Right lobe of liver (tissue), 6 donors: ENCODE results near the gene SYVN1. TPM values are rescaled to one million over a fixed set of nuclear protein-coding genes. Genes with fewer than 3 reads are reported as not detected.

Experiments
- ATAC-seq, 4 donors: fragments of 200-7000 bp; cut with Tn5 transposase; one replicate each; pipeline ENCODE4 v1.9.1; 2020; ENCODE audit warnings: mild to moderate bottlenecking in 4 of 4, moderate library complexity in 4 of 4
- DNase-seq, 3 donors: peaks; one replicate each; pipeline ENCODE4 v3.0.0-alpha.2; 2020
- H3K27ac ChIP-seq, 3 donors: fragments of 200-600 bp; one replicate each; pipeline ENCODE4 v1.8.0; 2022
- H3K27me3 ChIP-seq, 2 donors: fragments of 200-600 bp; one replicate each; pipeline ENCODE4 v1.8.0; 2022
- H3K36me3 ChIP-seq, 4 donors: fragments of 200-600 bp; sonication (generic) in 1 of 4; one replicate each; pipeline versions ENCODE4 v1.5.1 to v1.8.0; 2017 to 2022; ENCODE audit warnings: control low read depth in 1 of 4
- H3K4me1 ChIP-seq, 4 donors: fragments of 200-600 bp; sonication (generic) in 1 of 4; one replicate each; pipeline versions ENCODE4 v1.5.1 to v1.8.0; 2017 to 2022; ENCODE audit warnings: control low read depth in 1 of 4
- H3K4me3 ChIP-seq, 3 donors: fragments of 200-600 bp; one replicate each; pipeline ENCODE4 v1.8.0; 2022
- H3K9me3 ChIP-seq, 4 donors: fragments of 200-600 bp; sonication (generic) in 1 of 4; one replicate each; pipeline versions ENCODE4 v1.5.1 to v1.8.0; 2017 to 2022; ENCODE audit warnings: control low read depth in 1 of 4
- POLR2A ChIP-seq: fragments of 450-650 bp; IDR thresholded peaks from one replicate; pipeline ENCODE4 v1.6.1; 2017; ENCODE audit warnings: antibody characterized with exemption, mild to moderate bottlenecking
- WGBS: methylation state at CpG from one replicate; pipeline ENCODE4 v1.1.6; 2018; ENCODE audit warnings: low coverage, low lambda C conversion rate; ENCODE audit not compliant: insufficient coverage; ENCODE audit errors: missing lambda C conversion rate; 5-methylcytosine and 5-hydroxymethylcytosine counted together
- intact Hi-C, 2 donors: fragments of 100-400 bp; cut with DNase I; formaldehyde crosslinking; loops; one replicate each; pipeline versions ENCODE4 v1.11.2 to v1.14.1; 2022
- total RNA-seq, 6 experiments: library from RNA; depleted of rRNA in 2 of 6; stranded (reverse); fragments of >200 nt in 2 of 6; fragmentation: NEBNext Ultra II Directional in 3 of 6; extraction: Animal tissue kit (Norgen Biotek cat#: 25700) in 3 of 6; gene quantifications; one replicate each; pipeline versions ENCODE4 v1.1.0 to v1.2.4, GENCODE V29; 2016 to 2023
- TF ChIP-seq, protein P1 (sequence below), 4 donors: fragments of 200-600 bp in 3 of 4; fragments of 450-650 bp in 1 of 4; IDR thresholded peaks; one replicate each; pipeline versions ENCODE4 v1.5.1 to v1.8.0; 2016 to 2022; ENCODE audit warnings: antibody characterized with exemption in 4 of 4, mild to moderate bottlenecking in 2 of 4
- donor health status: DM: no; HTN: yes; CAD: no.
- donor health status: DM: no; HTN: no; CAD: no.
- donor health status: DM: no; HTN: no; CAD: no.
- donor health status: DM: no; HTN: yes; CAD: no.
- donor health status: DM: no; HTN: yes; CAD: no.

The SYVN1 gene
- total RNA-seq, 6 experiments from 2014 or later, result 73.0 to 120 (median 109) TPM

DNA sequence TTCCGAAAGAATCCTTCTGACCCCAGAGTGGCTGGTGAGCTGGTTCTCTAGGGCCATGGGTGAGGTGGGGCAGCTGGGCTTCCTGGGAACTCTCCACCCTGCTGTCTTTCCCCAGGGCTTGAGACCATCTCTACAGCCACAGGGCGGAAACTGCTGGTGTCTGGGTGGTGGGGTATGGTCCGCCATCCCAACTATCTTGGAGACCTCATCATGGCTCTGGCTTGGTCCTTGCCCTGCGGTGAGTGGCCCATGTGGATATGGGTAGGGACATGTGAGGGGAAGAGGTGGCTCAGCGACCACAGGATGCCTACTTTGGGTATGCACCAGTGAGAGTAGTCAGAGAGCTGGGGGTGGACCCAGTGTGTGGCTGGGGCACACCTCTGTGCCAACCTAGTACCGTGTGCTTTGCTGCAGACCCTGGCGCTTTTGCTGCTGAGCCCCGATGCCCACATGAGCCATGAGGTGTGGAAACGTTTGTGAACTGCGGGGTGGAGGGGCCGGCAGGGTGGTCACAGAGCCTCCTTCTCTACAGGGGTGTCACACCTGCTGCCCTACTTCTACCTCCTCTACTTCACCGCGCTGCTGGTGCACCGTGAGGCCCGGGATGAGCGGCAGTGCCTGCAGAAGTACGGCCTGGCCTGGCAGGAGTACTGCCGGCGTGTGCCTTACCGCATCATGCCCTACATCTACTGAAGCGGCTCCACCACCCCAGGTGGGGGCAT lies 18.8 kb downstream of the SYVN1 start:
- peaks cover 0 to 42% (median 25%) of the 10 kb centered on the region in 4 donors for H3K4me1 ChIP-seq
- 86% methylated on average over 1 of the region's 21 CpGs for WGBS
- no peaks in the 10 kb centered on the region for H3K27me3 ChIP-seq
- no peak for ATAC-seq
- intact Hi-C loops, result no loop called here
- H3K36me3 ChIP-seq, result peaks cover 3 to 20% (median 9%) of the 10 kb centered on the region in 4 donors
- H3K9me3 ChIP-seq, result no peaks in the 10 kb centered on the region
- DNase-seq, result peak in 1 of 3 donors; percentile 53
- H3K27ac ChIP-seq, result no peak overlapping the region
- TF ChIP-seq, protein P1, sequence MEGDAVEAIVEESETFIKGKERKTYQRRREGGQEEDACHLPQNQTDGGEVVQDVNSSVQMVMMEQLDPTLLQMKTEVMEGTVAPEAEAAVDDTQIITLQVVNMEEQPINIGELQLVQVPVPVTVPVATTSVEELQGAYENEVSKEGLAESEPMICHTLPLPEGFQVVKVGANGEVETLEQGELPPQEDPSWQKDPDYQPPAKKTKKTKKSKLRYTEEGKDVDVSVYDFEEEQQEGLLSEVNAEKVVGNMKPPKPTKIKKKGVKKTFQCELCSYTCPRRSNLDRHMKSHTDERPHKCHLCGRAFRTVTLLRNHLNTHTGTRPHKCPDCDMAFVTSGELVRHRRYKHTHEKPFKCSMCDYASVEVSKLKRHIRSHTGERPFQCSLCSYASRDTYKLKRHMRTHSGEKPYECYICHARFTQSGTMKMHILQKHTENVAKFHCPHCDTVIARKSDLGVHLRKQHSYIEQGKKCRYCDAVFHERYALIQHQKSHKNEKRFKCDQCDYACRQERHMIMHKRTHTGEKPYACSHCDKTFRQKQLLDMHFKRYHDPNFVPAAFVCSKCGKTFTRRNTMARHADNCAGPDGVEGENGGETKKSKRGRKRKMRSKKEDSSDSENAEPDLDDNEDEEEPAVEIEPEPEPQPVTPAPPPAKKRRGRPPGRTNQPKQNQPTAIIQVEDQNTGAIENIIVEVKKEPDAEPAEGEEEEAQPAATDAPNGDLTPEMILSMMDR (IDR thresholded peaks at IDR 0.05), result no peak
- no peak for TF ChIP-seq POLR2A
- no peak overlapping the region for H3K4me3 ChIP-seq

DNA sequence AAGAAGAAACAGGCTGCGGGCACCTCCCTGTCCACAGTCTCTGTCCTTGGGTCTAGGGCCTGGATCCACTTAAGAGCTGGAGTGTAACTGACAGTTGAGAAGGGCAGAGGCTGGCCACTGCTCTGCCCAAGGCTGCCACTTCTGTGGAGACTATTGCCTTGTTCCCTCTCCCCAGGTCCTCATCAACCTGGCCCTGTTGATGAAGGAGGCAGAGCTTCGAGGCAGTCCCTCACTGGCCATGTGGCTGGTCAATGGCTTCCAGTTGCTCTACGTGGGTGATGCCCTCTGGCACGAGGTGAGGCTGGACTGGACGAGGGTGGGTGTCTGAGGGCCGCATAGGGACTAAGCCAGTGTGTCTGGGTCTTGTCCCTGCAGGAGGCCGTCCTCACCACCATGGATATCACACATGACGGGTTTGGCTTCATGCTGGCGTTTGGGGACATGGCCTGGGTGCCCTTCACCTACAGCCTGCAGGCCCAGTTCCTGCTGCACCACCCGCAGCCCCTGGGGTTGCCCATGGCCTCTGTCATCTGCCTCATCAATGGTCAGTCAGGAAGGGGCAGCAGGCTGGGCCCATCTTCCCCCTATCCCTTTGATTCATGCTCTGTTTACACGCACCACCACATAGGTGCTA lies 19.7 kb downstream of the SYVN1 start:
- H3K4me3 ChIP-seq, result no peak overlapping the region
- 100% methylated on average over 1 of the region's 11 CpGs for WGBS
- DNase-seq (no peak), ATAC-seq (no peak)
- peaks cover 0 to 11% (median 2%) of the 10 kb centered on the region in 4 donors for H3K36me3 ChIP-seq
- H3K9me3 ChIP-seq, result no peaks in the 10 kb centered on the region
- intact Hi-C loops, result loop anchor here in 1 of 2 donors (5.0 kb wide), 1 partner anchor 143 kb away; no protein-coding TSS in a partner anchor
- H3K27ac ChIP-seq, result peak overlapping the region in 2 of 3 donors; percentile 69 to 93
- peaks cover 0 to 44% (median 26%) of the 10 kb centered on the region in 4 donors for H3K4me1 ChIP-seq
- TF ChIP-seq POLR2A, result no peak
- TF ChIP-seq, protein P1 (IDR thresholded peaks at IDR 0.05), result no peak
- H3K27me3 ChIP-seq, result no peaks in the 10 kb centered on the region

DNA sequence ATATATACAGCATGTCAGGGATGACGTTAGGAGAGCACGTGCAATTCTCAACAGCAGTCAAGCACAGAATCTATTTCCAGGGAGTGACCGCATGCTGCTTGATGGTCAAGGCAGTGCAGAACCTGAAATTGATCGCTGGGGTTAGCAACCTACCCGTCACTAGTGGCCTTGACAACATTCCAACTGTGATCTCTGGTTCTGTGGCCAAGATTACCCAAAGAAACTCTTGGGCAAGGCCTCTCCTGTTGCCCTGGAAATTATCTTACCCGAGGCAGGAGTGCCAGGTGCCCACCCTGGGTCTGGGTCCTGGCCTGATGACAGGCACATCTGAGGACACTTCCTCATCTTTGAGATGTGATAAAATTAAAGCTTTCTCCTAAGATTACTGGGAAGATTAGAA lies 20.5 kb downstream of the SYVN1 start:
- WGBS, result 16% methylated on average over 6 of the region's 6 CpGs
- DNase-seq (peak in 1 of 3 donors; percentile 82), ATAC-seq (peak in 2 of 4 donors; percentile 2 to 4)
- TF ChIP-seq, protein P1 (IDR thresholded peaks at IDR 0.05), result no peak
- no peak for TF ChIP-seq POLR2A
- intact Hi-C loops, result loop anchor here in 1 of 2 donors (5.0 kb wide), 1 partner anchor 143 kb away; no protein-coding TSS in a partner anchor
- Histone ChIP-seq H3K27ac (peak overlapping the region; percentile 64 to 93 (median 69)), H3K4me3 (no peak overlapping the region), H3K36me3 (peaks cover 0 to 5% (median 1%) of the 10 kb centered on the region in 4 donors), H3K4me1 (peaks cover 0 to 44% (median 26%) of the 10 kb centered on the region in 4 donors), H3K9me3 (no peaks in the 10 kb centered on the region), H3K27me3 (no peaks in the 10 kb centered on the region)

DNA sequence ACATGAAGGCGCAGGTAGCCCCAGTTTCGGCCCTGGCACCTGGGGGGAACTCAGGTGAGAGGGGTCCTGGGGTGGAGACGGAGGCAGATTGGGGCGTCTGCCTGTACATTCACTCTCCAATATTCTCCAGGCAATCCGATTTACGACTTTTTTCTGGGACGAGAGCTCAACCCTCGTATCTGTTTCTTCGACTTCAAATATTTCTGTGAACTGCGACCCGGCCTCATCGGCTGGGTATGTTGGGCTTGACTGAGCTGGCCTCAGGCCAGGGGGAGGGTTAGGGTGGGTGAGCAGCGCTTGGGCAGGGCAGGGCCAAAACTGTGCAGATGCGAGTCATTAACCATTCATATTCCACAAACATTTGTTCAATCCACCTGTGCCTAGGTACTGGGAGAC lies 21.0 kb downstream of the SYVN1 start:
- Histone ChIP-seq H3K4me1 (peaks cover 0 to 44% (median 26%) of the 10 kb centered on the region in 4 donors), H3K27ac (peak overlapping the region; percentile 64 to 93 (median 69)), H3K4me3 (peak overlapping the region in 2 of 3 donors; percentile 54 to 62), H3K9me3 (no peaks in the 10 kb centered on the region), H3K36me3 (peaks cover 0 to 4% (median 1%) of the 10 kb centered on the region in 4 donors), H3K27me3 (no peaks in the 10 kb centered on the region)
- ATAC-seq, result no peak
- intact Hi-C loops, result loop anchor here in 1 of 2 donors (5.0 kb wide), 1 partner anchor 144 kb away; no protein-coding TSS in a partner anchor
- no peak for DNase-seq
- 9% methylated on average over 14 of the region's 14 CpGs for WGBS
- TF ChIP-seq POLR2A, result no peak
- TF ChIP-seq, protein P1 (IDR thresholded peaks at IDR 0.05), result no peak
